GM19239 (cell line): ENCODE measurements around the gene PTGS1.
A peak's percentile ranks its signal among the peaks of the same experiment; 100 is the strongest.
"Not testable (repeated sequence)": the region's sequence is repeated elsewhere in the genome, so short reads cannot be mapped to it uniquely, and the experiment has no call there.

Source experiments
- DNase-seq: peaks from one replicate; pipeline ENCODE4 v3.0.0; 2011; ENCODE audit warnings: low spot score; ENCODE audit not compliant: insufficient read length
- FAIRE-seq: peaks from 2 replicates; lab custom pipeline; 2011; peaks lifted over from hg19 to GRCh38; lab: Jason Lieb, UNC

The PTGS1 gene

GRCh38 chr9:122346478-122347347 lies 24.1 kb upstream of the PTGS1 start:
- FAIRE-seq (no peak), DNase-seq (no peak)

DNA sequence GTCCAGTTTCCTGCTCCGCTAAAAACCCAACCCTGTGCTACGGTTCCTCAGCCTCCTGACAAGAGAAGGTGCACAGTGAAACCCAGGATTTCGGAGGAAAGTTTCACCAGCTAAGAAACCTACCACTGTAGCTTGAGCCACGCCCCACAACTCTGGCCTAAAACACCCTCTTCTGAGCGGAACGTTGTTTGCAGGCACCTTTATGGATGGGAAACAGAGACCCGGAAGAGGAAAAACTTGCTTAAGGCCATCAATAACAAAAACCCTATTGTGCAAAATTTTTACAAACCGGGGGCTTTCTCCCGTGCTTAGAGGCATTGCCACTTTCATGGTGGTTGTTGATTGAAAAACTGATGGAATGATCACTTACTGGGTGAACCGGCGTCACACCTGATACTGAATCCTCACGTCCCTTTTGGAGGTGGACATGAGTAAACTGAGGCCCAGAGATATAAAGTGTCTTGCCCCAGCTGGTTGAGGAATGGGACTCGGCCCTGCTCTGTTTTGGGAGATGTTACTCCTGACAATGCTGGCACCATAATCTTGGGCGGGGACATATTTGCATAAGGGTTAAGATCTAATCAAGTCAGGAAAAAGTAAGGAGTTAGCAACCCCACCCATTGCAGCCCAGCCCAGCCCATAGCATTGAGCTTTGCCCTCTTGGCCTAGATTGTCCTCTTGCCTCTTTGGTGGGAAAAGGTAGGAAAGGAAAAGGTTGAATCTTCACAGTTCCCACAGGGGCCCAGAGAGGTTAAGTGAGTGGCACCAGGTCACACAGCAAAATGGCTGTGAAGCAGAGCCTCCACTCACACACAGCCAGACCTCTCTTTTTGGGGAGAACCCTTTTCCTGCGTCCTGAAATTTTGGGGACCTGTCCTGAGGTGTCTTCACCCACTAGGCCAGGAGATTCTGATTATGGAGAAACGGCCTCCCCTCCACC lies 23.2 kb upstream of the PTGS1 start:
- FAIRE-seq (no peak), DNase-seq (no peak)

DNA sequence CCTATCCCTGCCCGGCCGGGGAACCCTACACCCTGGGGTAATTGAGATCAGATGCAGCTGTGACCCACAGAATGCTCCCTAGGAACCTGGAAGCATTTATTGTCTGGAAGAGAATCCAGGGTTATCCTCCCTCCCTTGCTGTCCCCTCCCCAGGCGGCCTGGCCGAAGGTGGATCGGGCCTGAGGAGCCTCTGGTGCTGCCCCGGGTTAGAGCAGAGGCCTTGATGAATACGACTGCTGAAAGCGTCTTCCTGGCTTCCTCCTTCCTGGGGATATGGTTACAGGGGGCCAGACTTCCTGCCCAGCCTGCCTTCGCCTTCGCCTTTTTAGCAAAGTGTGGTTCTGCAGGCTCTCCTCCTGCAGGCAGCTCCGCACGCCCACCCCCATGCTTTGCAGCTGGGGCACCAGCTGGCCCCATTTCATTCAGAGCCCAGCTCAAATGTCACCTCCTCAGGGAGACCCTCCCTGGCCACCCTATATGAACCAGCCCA lies 22.5 kb upstream of the PTGS1 start:
- FAIRE-seq (no peak), DNase-seq (no peak)

GRCh38 chr9:122348791-122349190 lies 22.0 kb upstream of the PTGS1 start:
- DNase-seq (no peak), FAIRE-seq (no peak)

- no peak for FAIRE-seq
- no peak for DNase-seq
These were observed 21.6 kb upstream of the PTGS1 start for GRCh38 chr9:122349201-122349600.

- FAIRE-seq = peak; percentile 94
- DNase-seq = peak; percentile 89
These were observed 20.1 kb upstream of the PTGS1 start for GRCh38 chr9:122350577-122351355.

GRCh38 chr9:122354536-122355199 lies 16.2 kb upstream of the PTGS1 start:
- no peak for FAIRE-seq
- no peak for DNase-seq

- FAIRE-seq = no peak
- DNase-seq = no peak
These were observed 15.4 kb upstream of the PTGS1 start for GRCh38 chr9:122355336-122355875.

DNA sequence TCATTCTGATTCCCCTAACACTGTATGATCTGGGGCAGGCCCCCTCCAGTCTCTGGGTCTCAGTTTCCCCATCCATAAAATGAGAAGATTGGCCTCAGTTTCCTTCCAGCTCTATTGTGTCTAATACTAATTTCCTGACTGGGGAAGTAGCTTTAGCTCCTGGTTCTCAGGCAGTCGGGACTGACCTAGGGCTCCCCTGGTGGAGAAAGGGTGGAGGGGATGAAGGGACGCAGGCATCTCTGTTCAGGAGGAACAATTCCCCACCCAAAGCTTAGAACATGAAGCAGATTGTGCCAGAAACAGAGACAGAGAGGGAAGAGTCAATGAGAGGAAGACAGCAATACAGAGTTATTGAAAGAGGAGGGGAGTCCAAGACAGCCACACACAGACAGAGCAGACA lies 14.2 kb upstream of the PTGS1 start:
- DNase-seq (no peak), FAIRE-seq (no peak)

DNA sequence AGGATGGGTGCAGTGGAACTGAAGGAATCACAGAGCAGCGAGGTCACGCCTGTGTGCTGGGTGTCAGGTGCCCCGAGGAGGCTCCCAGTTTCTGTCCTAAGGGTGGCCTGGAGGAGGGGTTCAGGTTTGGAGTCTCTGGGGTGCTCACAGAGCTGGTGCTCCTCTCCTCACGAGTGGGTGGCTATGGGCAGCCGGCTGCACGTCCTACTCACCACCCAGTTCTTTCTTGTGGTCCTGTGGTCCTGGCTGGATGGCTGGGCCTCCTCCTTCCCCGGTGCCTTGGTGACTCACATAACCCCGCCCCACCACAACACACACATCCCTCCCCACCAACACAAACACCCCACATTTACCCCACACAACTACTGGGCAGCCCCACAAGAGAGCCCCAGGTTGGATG lies 9.9 kb upstream of the PTGS1 start:
- no peak for FAIRE-seq
- DNase-seq = no peak

- not testable (repeated sequence) for DNase-seq, FAIRE-seq
These were observed 7.7 kb upstream of the PTGS1 start for GRCh38 chr9:122363131-122363530.

DNA sequence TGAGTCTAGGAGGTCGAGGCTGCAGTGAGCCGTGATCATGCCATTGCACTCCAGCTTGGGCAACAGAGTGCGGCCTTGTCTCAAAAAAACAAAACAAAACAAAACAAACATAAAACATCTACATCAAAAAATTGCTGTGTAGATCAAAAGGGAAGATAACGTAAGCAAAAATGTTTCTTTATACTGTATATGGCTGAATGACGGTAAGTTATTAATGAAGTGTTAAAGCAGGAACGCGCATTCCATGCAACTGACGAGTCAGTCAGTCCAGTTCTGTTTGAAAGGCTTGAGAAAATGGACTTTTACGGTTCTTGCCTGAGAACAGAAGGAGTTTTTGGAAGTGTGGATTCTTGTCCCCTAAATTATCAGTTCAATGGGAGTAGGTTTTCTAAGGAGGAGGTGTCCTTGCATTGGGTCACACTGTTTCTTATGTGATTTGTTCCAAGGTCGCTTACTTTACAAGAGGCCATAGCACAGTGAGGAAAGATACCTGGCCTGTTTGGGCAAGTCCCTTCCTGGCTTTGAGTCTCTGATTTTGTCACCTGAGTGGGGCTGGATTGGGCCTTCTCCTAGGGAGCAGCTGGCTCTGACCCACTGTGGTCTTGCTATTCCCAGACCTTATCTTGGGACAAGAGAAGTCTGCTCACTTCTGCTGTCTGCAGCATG lies 6.6 kb upstream of the PTGS1 start:
- DNase-seq = no peak
- no peak for FAIRE-seq

- FAIRE-seq = no peak
- DNase-seq = no peak
These were observed 6.1 kb upstream of the PTGS1 start for GRCh38 chr9:122364783-122365150.

DNA sequence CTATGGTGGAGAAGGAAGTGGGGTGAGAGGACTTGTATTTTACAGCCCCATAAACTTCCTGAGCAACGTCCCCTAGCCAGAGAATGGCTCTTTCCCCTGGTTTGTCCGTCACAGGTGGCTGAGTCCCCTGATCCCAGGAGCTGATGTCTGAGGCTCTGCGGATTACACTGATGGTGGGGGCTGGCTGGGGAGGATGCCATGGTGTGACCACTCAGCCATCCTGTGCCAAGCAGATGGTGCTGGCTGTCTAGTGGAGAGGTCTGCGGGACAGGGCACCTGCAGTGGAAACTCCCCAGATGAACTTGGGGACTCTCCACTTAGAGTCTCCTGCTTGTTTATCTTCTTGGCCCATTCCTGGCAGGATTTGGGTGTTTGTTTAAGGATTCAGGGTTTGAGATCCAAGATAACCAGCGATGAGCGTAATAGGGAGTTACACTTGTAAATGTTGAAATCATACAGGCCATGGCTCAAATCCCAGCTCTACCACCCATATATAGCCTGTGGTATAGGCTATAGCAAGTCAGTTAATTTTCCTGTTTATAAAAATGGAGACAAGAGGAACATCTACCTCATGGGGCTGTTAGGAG lies 4.7 kb upstream of the PTGS1 start:
- FAIRE-seq (no peak), DNase-seq (no peak)

DNA sequence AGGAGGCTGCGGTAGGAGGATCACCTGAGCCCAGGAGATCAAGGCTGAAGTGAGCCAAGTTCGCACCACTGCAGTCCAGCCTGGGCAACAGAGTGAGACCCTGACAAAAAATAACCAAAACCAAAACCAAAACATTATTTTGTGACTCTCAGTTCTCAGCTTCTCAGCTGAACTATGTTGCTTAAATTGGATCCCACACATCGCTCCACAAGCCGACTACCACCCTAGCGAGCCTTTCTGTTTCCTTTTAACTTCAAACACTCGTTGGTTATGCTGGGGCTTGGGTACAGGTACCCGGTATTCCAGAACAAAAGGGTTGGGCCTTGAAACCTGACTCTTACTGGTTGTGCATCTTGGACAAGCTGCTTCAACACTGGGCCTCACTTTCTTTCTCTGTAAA lies 3.8 kb upstream of the PTGS1 start:
- FAIRE-seq (peak; percentile 64), DNase-seq (no peak)

- no peak for FAIRE-seq
- DNase-seq = no peak
These were observed 2.9 kb upstream of the PTGS1 start for GRCh38 chr9:122367774-122368460.

DNA sequence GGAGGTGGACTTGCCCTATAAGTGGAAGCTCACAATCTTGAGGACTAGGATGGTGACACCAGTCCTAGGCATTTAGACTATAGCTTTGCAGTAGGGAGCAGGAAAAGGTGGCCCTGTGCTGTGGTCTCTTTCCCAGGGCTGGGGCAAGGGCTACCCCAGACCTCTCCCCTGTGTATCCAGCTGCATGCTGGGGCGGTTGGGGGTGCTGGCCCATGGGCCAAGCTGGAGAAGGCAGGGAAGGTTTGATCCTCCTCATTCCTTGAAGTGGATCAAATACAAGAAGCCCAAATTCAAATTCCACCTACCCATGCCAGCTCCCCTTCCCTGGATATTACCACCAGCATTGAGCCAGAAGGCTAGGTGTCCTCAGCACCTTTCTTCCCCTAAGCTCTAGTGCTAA lies 2.2 kb upstream of the PTGS1 start:
- no peak for DNase-seq
- FAIRE-seq = no peak

- no peak for FAIRE-seq
- DNase-seq = no peak
These were observed 521 bp upstream of the PTGS1 start for GRCh38 chr9:122370303-122370702.
